GM19395 (cell line): ENCODE results near the gene FOCAD.

Source experiments
- ATAC-seq: cut with Tn5 transposase; IDR thresholded peaks from one replicate; pipeline ENCODE4 v1.9.1; 2021; ENCODE audit warnings: mild to moderate bottlenecking, moderate library complexity; ENCODE audit not compliant: unreplicated experiment

The FOCAD gene

GRCh38 chr9:20729523-20729922 is 45.5 kb downstream of the FOCAD start:
- no peak for ATAC-seq

- no peak for ATAC-seq
These were observed 48.1 kb downstream of the FOCAD start for GRCh38 chr9:20732118-20732517.

GRCh38 chr9:20734275-20734674 is 50.2 kb downstream of the FOCAD start:
- ATAC-seq, result no peak

DNA sequence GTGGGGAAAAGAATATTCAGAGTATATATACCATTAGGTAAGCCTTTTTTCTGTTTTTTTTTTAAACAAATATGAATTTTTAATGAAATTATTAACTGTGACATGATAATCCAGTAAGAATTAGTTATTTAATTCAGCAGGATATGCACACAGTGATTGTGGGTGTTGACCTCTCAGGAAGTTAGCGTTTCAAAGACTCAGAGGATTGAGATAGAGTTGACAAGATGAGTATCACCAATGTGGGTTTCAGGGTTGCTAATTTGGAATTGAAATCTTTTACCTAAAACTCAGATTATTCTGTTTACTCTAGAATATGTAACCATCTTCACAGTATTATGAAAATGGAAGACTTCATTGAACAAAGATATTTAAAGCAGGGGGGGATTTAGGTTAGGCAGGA is 56.2 kb downstream of the FOCAD start:
- no peak for ATAC-seq

DNA sequence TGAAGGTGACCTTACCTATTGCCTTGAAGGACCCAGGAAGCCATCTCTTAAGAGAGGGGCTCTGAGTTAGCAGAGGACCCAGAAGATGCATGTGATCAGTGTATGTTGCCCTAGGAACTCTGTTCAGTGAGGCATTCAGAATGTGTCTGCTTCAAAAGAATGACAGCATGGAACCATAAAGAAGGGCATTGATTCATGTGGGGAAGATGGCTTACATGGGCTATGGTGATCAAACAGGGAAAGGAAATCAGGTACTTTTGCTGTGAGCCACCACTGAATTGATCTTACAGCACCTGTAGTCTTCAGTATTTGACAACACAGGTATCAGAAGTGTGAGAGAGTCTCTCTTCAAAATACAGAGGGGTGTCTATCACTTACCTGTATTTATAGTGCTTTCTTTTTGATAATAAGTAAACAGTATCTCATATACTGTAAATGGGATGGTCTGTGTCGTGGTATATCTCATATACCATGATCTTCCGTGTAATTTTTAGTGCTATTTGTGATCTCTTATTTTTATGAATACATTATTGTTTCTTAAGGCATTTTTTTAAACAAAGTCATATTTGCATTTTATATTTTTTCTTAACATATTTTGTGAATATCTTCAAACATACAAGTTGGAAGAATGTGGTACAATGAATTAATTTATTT is 57.0 kb downstream of the FOCAD start:
- no peak for ATAC-seq

- ATAC-seq, result no peak
These were observed 58.8 kb downstream of the FOCAD start for GRCh38 chr9:20742833-20743232.

DNA sequence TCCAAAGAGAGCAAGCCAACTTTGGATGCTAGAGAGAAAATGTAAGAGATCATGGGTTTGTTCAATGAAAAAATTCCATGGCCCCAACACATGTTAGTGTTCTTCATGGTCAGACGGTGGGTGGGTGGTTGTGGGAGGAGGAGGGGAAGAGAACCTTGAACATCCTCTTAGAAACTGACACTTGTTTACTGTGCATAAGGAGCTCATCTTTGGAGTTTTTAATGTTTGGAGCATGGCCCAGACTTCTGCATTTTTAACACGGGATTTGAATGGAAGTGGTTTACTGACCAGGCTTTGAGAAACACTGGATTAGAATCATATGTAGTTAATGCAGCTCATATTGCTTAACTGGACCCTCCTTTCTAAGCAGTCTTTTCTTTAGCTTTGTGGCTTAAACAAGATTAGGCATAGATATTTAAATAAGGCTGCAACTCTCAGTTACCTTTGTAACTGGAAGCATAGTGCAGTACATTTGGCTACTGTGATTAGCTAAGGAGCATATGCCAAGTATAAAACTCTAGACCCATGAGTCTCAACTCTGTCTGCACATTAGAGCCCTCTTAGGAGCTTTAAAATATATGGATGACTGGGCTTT is 60.1 kb downstream of the FOCAD start:
- no peak for ATAC-seq

GRCh38 chr9:20746967-20747366 is 62.9 kb downstream of the FOCAD start:
- ATAC-seq, result no peak

DNA sequence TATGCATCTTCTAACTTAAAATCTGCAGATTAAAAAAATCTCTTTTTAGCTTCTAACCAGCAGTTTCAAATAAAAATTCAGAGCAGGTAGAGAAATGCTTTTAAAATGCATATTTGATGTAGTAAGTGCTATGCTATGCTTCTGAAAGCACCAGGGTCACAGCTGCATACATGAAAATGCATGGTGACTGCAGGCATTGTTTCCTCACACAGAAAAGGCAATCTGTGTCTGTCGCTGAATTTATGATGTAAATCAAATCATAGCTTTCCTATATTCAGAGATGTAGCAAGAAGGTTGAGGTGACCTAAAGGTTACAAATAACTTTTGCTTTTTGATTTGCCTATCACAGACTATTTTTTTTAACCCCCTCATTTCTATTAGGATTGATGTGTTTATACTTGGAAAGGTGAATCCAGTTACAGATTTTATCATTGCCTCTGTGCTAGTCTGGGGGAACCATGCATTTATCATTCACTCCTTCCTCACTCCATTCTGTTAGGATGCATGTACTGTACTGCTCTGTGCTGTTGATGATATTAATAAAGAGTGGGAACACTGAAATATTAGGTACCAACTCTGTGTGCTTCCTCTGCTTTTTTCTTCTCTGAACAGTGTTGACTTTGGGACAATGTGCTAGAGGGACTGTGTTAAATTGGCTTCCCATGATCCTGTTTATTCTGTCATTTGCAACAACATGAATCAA is 65.6 kb downstream of the FOCAD start:
- no peak for ATAC-seq

GRCh38 chr9:20753761-20754160 is 69.7 kb downstream of the FOCAD start:
- ATAC-seq, result no peak

DNA sequence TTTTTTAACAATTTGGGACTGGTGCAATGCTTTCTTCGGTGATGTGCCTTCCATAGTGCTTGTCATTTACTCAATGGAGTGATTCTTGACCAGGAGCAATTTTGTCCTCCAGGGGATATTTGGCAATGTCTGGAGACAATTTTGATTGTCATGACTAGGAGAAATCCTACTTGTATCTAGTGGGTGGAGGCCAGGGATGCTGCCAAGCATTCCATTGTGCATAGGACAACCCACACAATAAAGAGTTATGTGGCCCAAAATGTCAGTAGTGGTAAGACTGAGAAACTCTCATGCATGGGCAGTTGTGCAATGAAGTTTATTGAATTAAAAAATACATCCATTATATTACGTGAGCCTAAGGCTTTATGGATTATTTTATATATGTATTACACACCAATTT is 70.5 kb downstream of the FOCAD start:
- ATAC-seq, result no peak

DNA sequence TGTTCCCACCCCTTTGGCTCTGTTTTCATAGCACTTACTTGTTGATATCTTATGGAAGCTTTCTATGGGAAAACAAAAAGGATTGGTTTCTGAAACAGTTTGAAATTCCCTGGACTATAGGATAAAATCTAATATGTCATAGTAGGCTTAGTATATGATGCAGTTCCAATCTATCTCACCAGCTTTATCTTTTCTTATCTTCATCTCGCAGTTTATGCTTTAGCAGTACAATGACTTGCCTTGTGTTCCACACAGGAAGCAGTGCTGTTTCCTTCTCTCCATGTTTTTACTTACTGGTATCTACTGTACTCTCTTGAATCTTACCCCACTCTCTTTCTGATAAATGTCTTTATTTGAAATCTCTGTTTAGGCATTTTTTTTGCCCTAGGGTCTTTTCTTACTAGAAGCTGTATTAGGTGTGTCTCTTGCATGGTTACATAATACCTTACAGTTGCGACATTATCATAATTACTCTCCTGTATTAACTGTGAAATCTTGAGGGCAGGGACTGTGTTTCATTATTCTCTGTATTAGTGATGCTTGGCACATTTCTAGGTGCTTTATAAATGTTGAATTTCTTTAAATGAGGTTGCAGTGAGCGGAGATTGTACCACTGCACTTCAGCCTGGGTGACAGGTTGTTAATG is 76.3 kb downstream of the FOCAD start:
- ATAC-seq, result no peak

DNA sequence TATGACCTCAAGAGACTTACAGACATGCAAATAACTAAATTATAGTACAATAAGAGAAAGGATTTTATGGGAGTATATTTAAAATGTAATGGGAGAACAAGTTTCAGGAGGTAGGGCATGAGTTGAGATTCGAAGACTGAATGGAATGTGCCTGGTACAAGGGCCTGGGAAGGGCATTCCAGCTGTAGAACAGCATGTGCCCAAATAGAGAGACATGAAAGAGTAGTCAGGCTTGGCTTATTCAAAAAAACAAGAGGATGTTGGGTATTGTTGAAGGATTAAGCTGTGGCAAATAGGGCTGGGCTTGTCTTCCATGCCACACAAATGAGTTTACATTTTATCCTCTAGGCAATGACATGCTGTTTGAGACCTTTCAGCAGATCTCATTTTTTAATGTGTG is 86.9 kb downstream of the FOCAD start:
- no peak for ATAC-seq

DNA sequence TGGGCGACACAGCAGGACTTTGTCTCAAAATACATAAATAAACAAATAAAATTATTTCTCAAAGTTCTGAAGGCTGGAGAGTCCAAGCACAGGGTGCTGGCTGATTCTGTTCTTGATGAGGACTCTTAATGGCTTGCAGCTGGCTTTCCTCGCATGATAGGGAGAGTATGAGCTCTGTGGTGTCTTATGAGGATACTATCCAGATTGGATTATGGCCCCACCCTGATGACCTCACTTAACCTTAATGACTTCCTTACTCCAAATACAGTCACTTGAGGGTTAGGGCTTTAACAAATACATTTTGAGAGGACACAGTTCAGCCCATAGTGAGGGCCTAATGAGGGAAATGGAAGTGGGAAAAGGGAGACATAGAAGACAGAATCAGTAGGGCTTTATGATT is 87.7 kb downstream of the FOCAD start:
- ATAC-seq, result no peak

DNA sequence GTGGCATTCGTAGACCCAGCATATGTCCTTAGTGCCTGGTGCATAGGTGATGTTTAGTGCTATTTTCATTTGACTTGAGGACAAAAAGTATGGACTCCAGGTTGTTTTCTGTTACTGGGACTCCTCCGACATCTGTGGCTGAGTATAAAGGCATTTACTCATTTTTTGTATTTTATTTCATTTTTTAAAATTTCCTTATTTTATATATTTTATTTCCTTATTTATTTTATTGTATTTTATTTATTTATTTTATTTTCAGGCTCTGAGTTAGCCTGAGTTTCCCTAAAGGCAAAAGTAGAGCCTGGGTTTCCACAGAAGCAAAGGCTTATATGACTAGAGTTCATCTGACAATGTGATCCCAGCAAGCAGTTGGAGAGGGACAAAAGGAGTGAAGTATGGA is 91.6 kb downstream of the FOCAD start:
- no peak for ATAC-seq

DNA sequence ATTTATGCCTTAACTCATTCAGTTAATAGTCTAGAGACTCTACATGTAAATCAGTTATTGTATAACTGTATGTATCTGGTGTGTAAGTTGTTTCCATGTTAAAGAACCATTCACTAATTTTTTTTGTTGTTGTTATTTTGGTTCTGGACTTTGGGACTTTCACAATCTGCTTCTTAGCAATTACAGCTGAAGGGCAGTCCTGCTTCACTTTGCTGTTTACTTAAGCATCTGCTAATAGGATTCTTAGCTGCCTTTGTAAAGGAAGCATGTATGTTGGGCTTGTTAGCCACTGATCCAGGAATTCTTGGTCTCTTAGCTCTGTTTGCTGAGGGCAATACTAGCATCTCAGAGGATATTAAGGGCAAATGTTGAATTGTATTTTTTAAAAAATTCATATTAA is 97.0 kb downstream of the FOCAD start:
- no peak for ATAC-seq

DNA sequence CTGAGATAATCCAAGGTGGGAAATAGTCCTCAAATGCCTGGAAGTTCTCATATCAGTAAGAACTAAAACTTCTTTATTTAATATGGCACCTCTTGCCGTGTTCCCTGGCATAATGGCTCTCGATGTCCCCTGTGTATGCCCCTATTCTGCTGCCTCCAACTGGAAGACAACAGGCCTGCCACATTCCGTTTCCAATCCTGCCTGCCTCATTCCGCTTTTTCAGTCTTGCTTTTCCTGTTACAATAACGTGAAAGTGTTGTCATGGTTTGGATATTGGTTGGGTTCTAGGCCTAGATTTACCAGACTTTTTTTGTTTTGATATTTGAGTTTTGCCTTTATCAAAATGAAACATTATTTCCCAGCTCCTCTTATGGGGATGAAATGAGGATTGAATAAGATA is 98.2 kb downstream of the FOCAD start:
- ATAC-seq, result no peak

GRCh38 chr9:20783057-20784038 is 99.3 kb downstream of the FOCAD start:
- ATAC-seq, result no peak

DNA sequence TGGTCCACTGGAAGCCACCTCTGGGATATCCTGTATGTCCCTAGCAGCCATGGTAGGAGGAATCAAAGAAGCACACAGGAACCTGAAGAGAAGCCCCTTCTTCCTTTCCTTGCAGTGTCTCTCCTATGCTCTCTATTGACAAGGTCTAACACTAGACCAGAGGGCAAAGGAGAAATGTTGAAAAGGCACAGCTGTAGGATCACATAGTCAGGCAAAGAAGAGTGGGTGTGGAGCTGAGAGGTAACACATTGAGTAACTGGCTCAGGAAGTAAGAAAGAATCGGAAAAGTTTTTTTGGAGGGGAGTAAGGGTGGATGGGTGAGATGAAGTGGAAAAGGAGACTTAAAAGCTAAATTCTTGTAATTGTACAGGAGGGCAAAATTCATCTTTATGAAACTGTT is 100.1 kb downstream of the FOCAD start:
- ATAC-seq, result no peak

DNA sequence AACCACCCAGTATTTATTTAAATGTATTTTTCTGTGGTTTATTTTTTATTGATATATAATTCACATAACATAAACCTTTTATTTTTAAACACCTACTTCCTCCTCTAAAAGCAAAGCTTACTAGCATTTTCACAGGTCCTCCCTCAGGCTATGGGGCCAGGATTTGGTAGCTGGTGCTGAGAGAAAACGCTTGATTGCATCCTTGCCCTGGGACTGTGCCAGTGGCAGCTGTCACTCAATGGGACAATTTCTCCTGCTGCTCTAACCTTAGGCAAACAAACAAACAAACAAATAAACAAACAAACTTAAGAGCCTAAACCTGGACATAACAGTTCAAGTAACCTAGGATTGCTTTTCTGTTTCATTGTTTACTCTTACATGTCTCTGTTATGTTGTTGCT is 102.7 kb downstream of the FOCAD start:
- ATAC-seq, result no peak
